GM18861 (cell line): Measurements from ENCODE around the gene ANGPTL8.

Source experiments
- ATAC-seq: cut with Tn5 transposase; IDR thresholded peaks from one replicate; pipeline ENCODE4 v1.9.1; 2021; ENCODE audit not compliant: unreplicated experiment

Gene ANGPTL8

DNA sequence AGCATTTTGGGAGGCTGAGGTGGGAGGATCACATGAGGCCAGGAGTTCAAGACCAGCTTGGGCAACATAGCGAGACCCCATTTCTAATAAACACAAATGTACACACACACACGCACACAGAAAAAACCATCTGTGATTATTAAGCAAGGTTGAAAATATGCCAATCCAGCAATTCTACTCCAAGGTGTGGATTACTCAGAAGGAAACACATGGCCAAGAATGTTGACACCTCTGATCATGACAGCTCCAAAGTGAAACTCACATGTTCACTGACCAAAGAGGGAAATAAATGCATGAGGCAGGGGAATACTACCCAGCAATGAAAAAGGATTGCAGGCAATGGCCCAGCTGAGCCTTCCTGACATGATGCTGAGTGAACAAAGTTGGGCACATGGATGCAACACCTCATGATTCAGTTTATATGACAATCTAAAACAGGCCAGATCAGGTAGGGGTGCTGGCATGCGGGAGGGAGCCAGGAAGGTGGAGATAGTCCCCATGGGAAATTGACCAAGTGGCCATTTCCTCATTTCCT, 18.5 kb downstream of the ANGPTL8 start:
- no peak for ATAC-seq

- no peak for ATAC-seq
These were observed 21.6 kb downstream of the ANGPTL8 start for GRCh38 chr19:11260996-11261395.

DNA sequence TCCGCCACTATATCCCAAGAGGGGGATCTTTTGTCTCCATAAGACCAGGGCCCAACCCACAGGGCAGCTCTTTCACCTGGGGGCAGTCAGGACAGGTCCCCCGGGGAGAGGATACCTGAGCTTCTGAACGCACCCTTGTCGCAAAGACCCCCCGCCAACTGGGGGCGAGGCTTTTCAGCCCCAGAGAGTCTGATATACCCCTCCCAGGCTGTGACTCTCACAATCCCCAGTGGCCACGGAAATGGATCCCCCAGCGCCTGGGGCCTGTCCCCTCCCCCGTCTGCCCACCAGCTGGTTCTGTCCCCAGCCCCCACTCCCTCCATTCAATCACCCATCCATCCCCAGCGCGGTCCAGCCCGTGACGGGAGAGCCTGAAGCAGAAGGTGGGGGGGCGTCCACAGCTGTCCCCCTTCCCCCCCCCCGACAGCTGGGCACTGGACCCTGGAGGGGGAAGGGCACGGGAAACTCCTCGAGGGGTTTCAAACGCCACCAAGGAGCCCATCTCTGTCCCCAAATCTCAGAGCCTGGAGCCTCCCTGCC, 22.1 kb downstream of the ANGPTL8 start:
- no peak for ATAC-seq

GRCh38 chr19:11261971-11262839, 22.8 kb downstream of the ANGPTL8 start, which contains the start of gene DOCK6:
TSS of gene DOCK6 (minus strand) at chr19:11262524. CDS start at chr19:11262440, 84 bp downstream.
- ATAC-seq: no peak

GRCh38 chr19:11263726-11264125, 24.3 kb downstream of the ANGPTL8 start:
- ATAC-seq: no peak

DNA sequence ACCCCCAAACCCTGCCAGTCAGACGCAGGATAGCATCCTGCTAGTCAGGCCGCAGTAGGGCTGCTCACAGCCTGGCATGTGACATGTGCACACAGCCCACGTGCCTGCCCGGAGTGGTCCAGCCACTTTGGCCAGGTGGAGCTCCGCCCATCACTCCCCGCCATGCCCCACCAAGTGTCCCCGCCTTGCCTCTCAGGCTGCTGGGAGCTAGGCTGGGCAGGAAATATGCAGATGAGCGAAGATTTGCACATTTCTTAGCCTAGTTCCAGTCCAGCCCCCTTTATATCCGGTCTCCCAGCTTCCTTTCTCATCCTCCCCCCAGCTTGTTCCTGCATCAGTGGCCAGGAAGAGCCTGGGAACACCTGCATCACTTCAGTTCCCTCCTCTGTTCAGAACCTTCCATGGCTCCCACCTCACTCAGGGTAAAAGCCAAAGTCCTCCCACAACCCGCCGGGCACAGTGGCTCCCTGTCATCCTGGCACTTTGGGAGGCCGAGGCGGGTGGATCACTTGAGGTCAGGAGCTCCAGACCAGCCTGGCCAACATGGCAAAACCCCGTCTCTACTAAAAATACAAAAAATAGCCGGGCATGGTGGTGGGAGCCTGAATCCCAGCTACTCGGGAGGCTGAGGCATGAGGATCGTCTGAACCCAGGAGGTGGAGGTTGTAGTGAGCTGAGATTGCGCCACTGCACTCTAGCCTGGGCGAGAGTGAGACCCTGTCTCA, 25.2 kb downstream of the ANGPTL8 start:
- no peak for ATAC-seq

DNA sequence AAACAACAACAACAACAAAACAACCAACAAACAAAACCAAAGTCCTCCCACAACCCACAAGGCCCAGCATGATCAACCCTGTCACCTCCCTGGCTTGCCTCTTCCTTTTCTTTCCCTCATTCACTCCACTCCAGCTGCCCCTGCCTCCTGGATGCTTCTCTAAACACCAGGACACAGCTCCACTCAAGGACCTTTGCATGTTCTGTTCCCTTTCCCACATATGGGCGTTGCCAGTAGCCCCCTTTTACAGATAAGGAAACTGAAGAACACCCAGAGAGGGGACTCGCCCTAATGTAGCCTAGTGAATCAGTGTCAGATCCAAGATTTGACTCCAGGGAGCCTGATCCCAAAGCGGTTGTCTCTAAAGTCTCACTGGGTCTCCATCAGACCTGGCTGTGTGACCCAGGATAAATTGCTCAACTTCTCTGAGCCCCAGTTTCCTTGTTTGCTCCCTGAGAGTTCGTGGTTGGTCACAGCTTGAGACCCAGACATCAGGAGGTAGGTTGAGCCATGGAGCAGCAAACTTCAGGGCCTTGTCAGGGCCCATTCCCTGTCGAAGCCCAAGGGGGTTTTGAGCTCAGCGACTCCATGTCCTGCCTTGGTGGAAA, 25.9 kb downstream of the ANGPTL8 start:
- ATAC-seq: no peak

DNA sequence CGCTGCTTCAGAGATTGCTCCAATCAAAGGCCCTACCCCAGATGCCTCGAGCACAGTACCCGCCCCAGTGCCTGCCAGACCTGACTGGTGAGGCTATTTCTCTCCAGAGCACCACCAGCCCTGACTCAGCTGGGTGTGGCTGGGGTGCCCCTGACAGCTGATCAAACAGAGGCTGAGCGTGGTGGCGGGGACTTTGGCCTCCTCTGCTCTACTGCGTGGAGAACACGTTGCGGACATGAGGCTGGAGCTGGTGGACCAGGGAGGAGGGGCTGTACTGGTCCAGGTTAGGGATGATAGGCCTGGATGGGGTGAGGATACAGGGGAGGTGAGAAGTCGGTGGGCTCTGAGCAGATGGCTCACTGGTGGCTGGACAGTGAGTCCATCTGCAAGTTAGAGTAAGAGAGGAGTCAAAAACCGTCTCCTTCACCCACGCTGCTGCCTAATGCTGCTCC, 26.4 kb downstream of the ANGPTL8 start:
- ATAC-seq: no peak

DNA sequence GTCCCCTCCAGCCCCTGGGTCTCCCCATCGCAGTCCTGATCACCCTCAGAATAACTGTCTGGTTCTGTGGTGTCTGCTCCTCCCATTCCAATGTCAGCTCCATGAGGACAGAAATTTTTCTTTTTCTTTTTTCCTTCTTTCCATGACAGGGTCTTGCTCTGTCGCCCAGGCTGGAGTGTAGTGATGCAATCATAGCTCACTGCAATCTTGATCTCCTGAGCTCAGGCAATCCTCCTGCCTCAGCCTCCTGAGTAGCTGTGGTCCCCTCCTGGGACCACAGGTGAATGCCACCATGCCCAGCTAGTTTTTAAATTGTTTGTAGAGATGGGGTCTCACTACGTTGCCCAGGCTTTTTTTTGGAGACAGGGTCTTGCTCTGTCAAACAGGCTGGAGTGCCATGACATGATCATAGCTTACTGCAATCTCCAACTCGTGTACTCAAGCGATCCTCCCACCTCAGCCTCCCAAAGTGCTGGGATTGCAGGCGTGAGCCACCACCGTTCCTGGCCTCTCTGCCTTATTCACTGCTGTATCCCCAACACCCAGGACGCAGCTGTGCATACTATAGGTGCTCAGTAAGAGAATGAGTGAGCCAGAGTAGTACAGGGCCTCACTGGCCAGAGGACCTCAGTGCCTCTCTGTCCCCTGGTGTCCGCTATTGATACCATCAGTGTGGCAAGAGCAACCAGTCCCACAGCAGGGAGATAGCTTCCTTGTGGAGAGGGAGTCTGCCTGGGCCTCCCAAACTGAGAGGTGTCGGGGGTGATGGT, 28.1 kb downstream of the ANGPTL8 start:
- no peak for ATAC-seq

GRCh38 chr19:11268783-11269267, 29.4 kb downstream of the ANGPTL8 start:
- no peak for ATAC-seq

GRCh38 chr19:11269408-11269807, 30.0 kb downstream of the ANGPTL8 start:
- no peak for ATAC-seq

- no peak for ATAC-seq
These were observed 33.9 kb downstream of the ANGPTL8 start for GRCh38 chr19:11273296-11273695.

DNA sequence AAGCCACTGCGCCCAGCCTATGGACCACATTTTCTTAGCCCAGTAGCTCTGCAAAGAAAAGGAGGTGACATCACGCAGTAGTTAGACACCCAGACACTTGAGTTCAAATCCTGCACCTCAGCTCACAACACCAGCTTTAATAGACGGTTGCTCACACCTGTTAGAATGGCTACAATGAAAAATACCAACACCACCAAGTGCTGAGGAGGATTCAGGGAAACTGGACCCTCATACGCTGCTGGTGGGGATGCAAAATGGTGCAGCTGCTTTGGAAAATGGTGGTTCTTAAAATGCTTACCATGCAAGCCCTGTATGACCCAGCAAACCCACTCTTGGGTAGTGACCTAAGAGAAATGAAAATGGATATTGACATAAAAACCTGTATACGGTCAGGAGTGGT, 34.6 kb downstream of the ANGPTL8 start:
- no peak for ATAC-seq

GRCh38 chr19:11274533-11275086, 35.2 kb downstream of the ANGPTL8 start:
- ATAC-seq: no peak

DNA sequence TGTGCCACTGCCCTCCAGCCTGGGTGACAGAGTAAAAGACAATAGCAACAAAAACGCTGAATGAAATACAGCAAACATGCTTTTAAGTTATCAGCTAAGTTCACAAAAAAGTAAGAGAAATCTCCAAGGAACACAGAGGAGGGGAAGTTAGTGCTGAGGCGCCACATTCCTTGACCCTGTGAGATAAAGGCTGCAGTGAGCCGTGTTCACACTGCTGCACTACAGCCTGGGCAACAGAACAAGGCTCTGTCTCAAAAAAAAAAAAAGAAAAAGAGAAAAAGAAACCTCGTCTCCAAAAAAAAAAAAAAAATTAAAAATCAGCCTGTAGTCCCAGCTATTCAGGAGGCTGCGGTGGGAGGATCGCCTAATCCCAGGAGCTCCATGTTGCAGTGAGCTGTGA, 39.3 kb downstream of the ANGPTL8 start:
- ATAC-seq: no peak

- no peak for ATAC-seq
These were observed 40.3 kb downstream of the ANGPTL8 start for GRCh38 chr19:11279505-11280236.

- ATAC-seq: no peak
These were observed 42.1 kb downstream of the ANGPTL8 start for GRCh38 chr19:11281356-11282049.

DNA sequence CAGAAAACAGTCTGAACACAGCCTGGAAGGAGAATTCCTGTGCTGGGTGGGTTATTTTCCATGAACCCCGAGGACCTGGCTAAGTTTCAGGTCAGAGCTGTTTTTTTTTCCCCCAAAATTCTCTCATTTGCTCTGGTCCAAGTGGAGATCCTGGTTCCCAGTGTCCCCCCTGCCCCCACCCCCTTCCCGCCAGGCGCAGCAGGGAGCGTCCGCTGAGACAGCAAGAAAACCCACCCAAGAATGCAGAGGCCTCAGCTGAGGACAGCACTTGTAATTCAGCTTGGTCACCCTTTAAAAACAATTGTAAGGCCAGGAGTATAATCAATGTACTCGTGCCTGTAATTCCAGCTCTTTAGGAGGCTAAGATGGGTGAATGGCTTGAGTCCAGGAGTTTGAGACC, 45.1 kb downstream of the ANGPTL8 start:
- no peak for ATAC-seq
